ENCODE measurements around the gene PLA2G4A. TPM values are rescaled to one million over a fixed set of nuclear protein-coding genes. Genes with fewer than 3 reads are reported as not detected.

The PLA2G4A gene
- total RNA-seq, 1 experiment from 2014 or later = not detected

GRCh38 chr1:186849826-186850225 lies 21.1 kb downstream of the PLA2G4A start:
- Histone ChIP-seq H3K9me3 (ENCODE audit: control insufficient read depth, insufficient read depth, low read depth, low read length) (no peaks in the 10 kb centered on the region), H3K4me1 (ENCODE audit: control insufficient read depth, insufficient read depth, low read length) (no peaks in the 10 kb centered on the region), H3K27me3 (ENCODE audit: control insufficient read depth, insufficient read depth, low read length) (no peaks in the 10 kb centered on the region), H3K27ac (ENCODE audit: low read length) (no peak overlapping the region), H3K4me3 (ENCODE audit: low read depth in 2 of 2, low read length in 2 of 2) (no peak overlapping the region), H3K36me3 (ENCODE audit: control insufficient read depth, insufficient read depth, low read length) (no peaks in the 10 kb centered on the region)
- CTCF ChIA-PET = no interaction called here
- POLR2A ChIA-PET = no interaction called here
- no TSS peak for BruUV-seq (replicated peaks)
- in situ Hi-C loops (cut with HindIII; ENCODE audit: low pct_unique_long_range_greater_than_20kb, low sequenced_read_pairs) (no loop called here), intact Hi-C loops (cut with micrococcal nuclease; ENCODE audit: unreplicated experiment) (no loop called here)
- DNase-seq (ENCODE audit: low read depth, low spot score) (no peak), ATAC-seq (no peak)
- TF ChIP-seq SIN3A (IDR thresholded peaks at IDR 0.05; ENCODE audit: borderline replicate concordance, insufficient read depth, low read depth, low read length) (no peak), REST (IDR thresholded peaks at IDR 0.05; ENCODE audit: insufficient read depth in 1 of 2, low read depth in 2 of 2, low read length in 1 of 2) (no peak), POLR2AphosphoS5 (IDR thresholded peaks at IDR 0.05; ENCODE audit: low read depth, low read length) (no peak), TCF7L2 (IDR thresholded peaks at IDR 0.05; ENCODE audit: low read depth, low read length) (no peak), CTCF (IDR thresholded peaks at IDR 0.05) (no peak)

- POLR2A ChIA-PET = no interaction called here
- intact Hi-C loops (cut with micrococcal nuclease; ENCODE audit: unreplicated experiment) = no loop called here
- no TSS peak for BruUV-seq (replicated peaks)
- no peak overlapping the region for H3K4me3 ChIP-seq (ENCODE audit: low read depth in 2 of 2, low read length in 2 of 2)
- no peak overlapping the region for H3K27ac ChIP-seq (ENCODE audit: low read length)
- CTCF ChIA-PET = no interaction called here
- no peaks in the 10 kb centered on the region for H3K4me1 ChIP-seq (ENCODE audit: control insufficient read depth, insufficient read depth, low read length)
- in situ Hi-C loops (cut with HindIII; ENCODE audit: low pct_unique_long_range_greater_than_20kb, low sequenced_read_pairs) = no loop called here
- no peak for DNase-seq (ENCODE audit: low read depth, low spot score)
- no peaks in the 10 kb centered on the region for H3K36me3 ChIP-seq (ENCODE audit: control insufficient read depth, insufficient read depth, low read length)
- H3K9me3 ChIP-seq (ENCODE audit: control insufficient read depth, insufficient read depth, low read depth, low read length) = no peaks in the 10 kb centered on the region
- TF ChIP-seq CTCF (IDR thresholded peaks at IDR 0.05) (no peak), REST (IDR thresholded peaks at IDR 0.05; ENCODE audit: insufficient read depth in 1 of 2, low read depth in 2 of 2, low read length in 1 of 2) (no peak), POLR2AphosphoS5 (IDR thresholded peaks at IDR 0.05; ENCODE audit: low read depth, low read length) (no peak), TCF7L2 (IDR thresholded peaks at IDR 0.05; ENCODE audit: low read depth, low read length) (no peak), SIN3A (IDR thresholded peaks at IDR 0.05; ENCODE audit: borderline replicate concordance, insufficient read depth, low read depth, low read length) (no peak)
- no peaks in the 10 kb centered on the region for H3K27me3 ChIP-seq (ENCODE audit: control insufficient read depth, insufficient read depth, low read length)
- no peak for ATAC-seq
Measured at GRCh38 chr1:186854102-186854501, 25.4 kb downstream of the PLA2G4A start.
